ENCODE measurements around the gene COL6A6.
"Not testable (repeated sequence)": the region's sequence is repeated elsewhere in the genome, so short reads cannot be mapped to it uniquely, and the experiment has no call there.

Gene COL6A6

DNA sequence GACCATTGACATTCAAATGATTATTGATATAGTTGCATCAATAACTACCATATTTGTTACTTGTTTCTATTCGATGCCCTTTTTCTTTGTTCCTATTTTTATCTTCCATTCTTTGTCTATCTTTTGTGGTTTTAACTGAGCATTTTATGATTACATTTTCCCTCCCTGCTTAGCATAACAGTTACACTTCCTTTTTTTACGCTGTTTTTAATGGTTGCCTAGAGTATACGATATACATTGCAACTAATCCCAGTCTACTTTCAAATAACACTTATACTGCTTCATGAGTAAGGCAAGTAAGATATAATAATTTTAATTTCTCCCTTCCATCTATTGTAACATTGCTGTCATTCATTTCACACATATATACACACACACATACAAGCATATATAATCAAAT, 26.3 kb downstream of the COL6A6 start:
- no peaks in the 10 kb centered on the region for H3K79me2 ChIP-seq (ENCODE audit: insufficient read depth, low read length)

DNA sequence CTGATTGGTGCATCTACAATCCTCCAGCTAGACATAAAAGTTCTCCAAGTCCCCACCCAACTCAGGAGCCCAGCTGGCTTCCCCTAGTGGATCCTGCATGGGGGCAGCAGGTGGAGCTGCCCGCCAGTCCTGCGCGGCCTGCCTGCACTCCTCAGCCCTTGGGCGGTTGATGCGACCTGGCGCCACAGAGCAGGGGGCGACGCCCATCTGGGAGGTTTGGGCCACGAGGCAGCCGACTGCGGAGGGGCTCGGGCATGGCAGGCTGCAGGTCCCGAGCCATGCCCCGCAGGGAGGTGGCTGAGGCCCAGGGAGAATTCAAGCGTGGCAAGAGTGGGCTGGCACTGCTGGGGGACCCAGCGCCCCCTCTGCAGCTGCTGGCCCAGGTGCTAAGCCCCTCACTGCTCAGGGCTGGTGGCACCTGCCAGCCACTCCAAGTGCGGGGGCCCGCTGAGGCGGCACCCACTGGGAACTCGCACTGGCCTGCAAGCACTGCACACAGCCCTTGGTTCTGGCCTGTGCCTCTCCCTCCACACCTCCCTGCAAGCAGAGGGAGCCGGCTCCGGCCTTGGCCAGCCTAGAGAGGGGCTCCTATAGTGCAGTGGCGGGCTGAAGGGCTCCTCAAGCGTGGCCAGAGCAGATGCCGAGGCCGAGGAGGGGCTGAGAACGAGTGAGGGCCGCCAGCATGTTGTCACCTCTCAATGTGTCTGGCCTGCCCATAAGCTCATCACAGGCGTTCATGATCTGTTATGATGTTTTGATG, 30.1 kb downstream of the COL6A6 start:
- H3K9ac ChIP-seq (ENCODE audit: low read depth, low read length, poor library complexity, severe bottlenecking): no peak overlapping the region
- H3K79me2 ChIP-seq (ENCODE audit: insufficient read depth, low read length): no peaks in the 10 kb centered on the region
- H3K9me3 ChIP-seq (ENCODE audit: insufficient read depth, low read depth, low read length): no peaks in the 10 kb centered on the region
- H3K27me3 ChIP-seq (ENCODE audit: insufficient read depth, low read length, poor library complexity, severe bottlenecking): no peaks in the 10 kb centered on the region
- H3K4me2 ChIP-seq (ENCODE audit: low read depth, low read length, poor library complexity, severe bottlenecking): no peak overlapping the region
- no peaks in the 10 kb centered on the region for H4K20me1 ChIP-seq (ENCODE audit: insufficient read depth, low read length, poor library complexity, severe bottlenecking)
- H3F3A ChIP-seq (ENCODE audit: low read depth): no peaks in the 10 kb centered on the region
- no peak overlapping the region for H3K4me3 ChIP-seq (ENCODE audit: low read length, poor library complexity, severe bottlenecking)
- TF ChIP-seq, protein P1, sequence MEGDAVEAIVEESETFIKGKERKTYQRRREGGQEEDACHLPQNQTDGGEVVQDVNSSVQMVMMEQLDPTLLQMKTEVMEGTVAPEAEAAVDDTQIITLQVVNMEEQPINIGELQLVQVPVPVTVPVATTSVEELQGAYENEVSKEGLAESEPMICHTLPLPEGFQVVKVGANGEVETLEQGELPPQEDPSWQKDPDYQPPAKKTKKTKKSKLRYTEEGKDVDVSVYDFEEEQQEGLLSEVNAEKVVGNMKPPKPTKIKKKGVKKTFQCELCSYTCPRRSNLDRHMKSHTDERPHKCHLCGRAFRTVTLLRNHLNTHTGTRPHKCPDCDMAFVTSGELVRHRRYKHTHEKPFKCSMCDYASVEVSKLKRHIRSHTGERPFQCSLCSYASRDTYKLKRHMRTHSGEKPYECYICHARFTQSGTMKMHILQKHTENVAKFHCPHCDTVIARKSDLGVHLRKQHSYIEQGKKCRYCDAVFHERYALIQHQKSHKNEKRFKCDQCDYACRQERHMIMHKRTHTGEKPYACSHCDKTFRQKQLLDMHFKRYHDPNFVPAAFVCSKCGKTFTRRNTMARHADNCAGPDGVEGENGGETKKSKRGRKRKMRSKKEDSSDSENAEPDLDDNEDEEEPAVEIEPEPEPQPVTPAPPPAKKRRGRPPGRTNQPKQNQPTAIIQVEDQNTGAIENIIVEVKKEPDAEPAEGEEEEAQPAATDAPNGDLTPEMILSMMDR (conservative IDR thresholded peaks at IDR 0.05; ENCODE audit: low read length): no peak
- TF ChIP-seq EZH2phosphoT487 (IDR thresholded peaks at IDR 0.05; ENCODE audit: borderline replicate concordance): no peak
- H3K36me3 ChIP-seq (ENCODE audit: insufficient read depth, low read length): no peaks in the 10 kb centered on the region
- H2AFZ ChIP-seq (ENCODE audit: low read length): no peak overlapping the region
- no peaks in the 10 kb centered on the region for H3K4me1 ChIP-seq (ENCODE audit: insufficient read depth, low read length, poor library complexity, severe bottlenecking)
- no peaks in the 10 kb centered on the region for H3K9me2 ChIP-seq (replicated peaks; ENCODE audit: low read depth, low read length)

More for the DNA sequence above, 26.3 kb downstream of the COL6A6 start:
- Histone ChIP-seq H3K9ac (ENCODE audit: low read depth, low read length, poor library complexity, severe bottlenecking) (no peak overlapping the region), H3K36me3 (ENCODE audit: insufficient read depth, low read length) (no peaks in the 10 kb centered on the region), H3K4me2 (ENCODE audit: low read depth, low read length, poor library complexity, severe bottlenecking) (no peak overlapping the region), H3K27me3 (ENCODE audit: insufficient read depth, low read length, poor library complexity, severe bottlenecking) (no peaks in the 10 kb centered on the region), H3K4me3 (ENCODE audit: low read length, poor library complexity, severe bottlenecking) (no peak overlapping the region), H3K4me1 (ENCODE audit: insufficient read depth, low read length, poor library complexity, severe bottlenecking) (no peaks in the 10 kb centered on the region), H2AFZ (ENCODE audit: low read length) (no peak overlapping the region), H3F3A (ENCODE audit: low read depth) (no peaks in the 10 kb centered on the region), H3K9me3 (ENCODE audit: insufficient read depth, low read depth, low read length) (no peaks in the 10 kb centered on the region), H3K9me2 (replicated peaks; ENCODE audit: low read depth, low read length) (no peaks in the 10 kb centered on the region), H4K20me1 (ENCODE audit: insufficient read depth, low read length, poor library complexity, severe bottlenecking) (no peaks in the 10 kb centered on the region)
- TF ChIP-seq, protein P1 (conservative IDR thresholded peaks at IDR 0.05; ENCODE audit: low read length): no peak

DNA sequence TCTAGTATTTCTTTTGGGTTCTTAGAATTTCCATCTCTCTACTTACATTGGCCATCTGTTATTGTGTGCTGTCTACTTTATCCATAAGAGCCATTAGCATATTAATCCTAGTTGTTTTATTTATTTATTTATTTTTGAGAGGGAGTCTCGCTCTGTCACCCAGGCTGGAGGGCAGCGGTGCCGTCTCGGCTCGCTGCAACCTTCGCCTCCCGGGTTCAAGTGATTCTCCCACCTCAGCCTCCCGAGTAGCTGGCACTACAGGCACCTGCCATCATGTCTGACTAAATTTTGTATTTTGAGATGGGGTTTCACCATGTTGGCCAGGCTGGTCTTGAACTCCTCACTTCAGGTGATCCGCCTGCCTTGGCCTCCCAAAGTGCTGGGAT, 30.7 kb downstream of the COL6A6 start:
- not testable (repeated sequence) for H3K4me2 ChIP-seq (ENCODE audit: low read depth, low read length, poor library complexity, severe bottlenecking); H4K20me1 ChIP-seq (ENCODE audit: insufficient read depth, low read length, poor library complexity, severe bottlenecking); H3K4me1 ChIP-seq (ENCODE audit: insufficient read depth, low read length, poor library complexity, severe bottlenecking); H3K36me3 ChIP-seq (ENCODE audit: insufficient read depth, low read length); H3K9me3 ChIP-seq (ENCODE audit: insufficient read depth, low read depth, low read length); H3K27me3 ChIP-seq (ENCODE audit: insufficient read depth, low read length, poor library complexity, severe bottlenecking); H3K79me2 ChIP-seq (ENCODE audit: insufficient read depth, low read length); H3K9ac ChIP-seq (ENCODE audit: low read depth, low read length, poor library complexity, severe bottlenecking); H3K4me3 ChIP-seq (ENCODE audit: low read length, poor library complexity, severe bottlenecking); H2AFZ ChIP-seq (ENCODE audit: low read length); H3K9me2 ChIP-seq (replicated peaks; ENCODE audit: low read depth, low read length); H3F3A ChIP-seq (ENCODE audit: low read depth)

DNA sequence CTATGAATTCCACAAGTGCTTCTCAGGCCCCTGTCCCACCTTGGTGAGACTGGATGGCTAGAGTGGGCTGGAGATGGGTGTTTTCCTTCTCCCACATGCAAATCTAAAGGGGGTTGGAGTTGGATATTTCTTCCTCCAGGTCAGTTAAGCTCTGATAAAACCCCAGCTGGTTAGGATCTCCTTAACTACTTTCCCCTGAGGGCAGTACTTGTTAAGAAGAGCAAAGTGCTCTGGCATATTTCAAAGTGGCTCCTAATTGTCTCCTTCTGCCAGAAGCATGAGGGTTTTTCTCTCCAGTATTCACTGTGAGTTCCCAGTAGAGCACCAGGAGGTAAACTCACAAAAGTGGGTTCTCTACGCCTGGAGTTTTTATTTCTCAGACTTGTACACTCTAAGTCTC, 31.4 kb downstream of the COL6A6 start:
- Histone ChIP-seq H3F3A (ENCODE audit: low read depth) (no peaks in the 10 kb centered on the region), H3K4me1 (ENCODE audit: insufficient read depth, low read length, poor library complexity, severe bottlenecking) (no peaks in the 10 kb centered on the region), H3K27me3 (ENCODE audit: insufficient read depth, low read length, poor library complexity, severe bottlenecking) (no peaks in the 10 kb centered on the region), H3K36me3 (ENCODE audit: insufficient read depth, low read length) (no peaks in the 10 kb centered on the region), H2AFZ (ENCODE audit: low read length) (no peak overlapping the region), H3K9ac (ENCODE audit: low read depth, low read length, poor library complexity, severe bottlenecking) (no peak overlapping the region), H3K79me2 (ENCODE audit: insufficient read depth, low read length) (no peaks in the 10 kb centered on the region), H3K4me3 (ENCODE audit: low read length, poor library complexity, severe bottlenecking) (no peak overlapping the region), H3K9me3 (ENCODE audit: insufficient read depth, low read depth, low read length) (peaks cover 8% of the 10 kb centered on the region; the same call in 1 of the 2 replicates), H3K9me2 (replicated peaks; ENCODE audit: low read depth, low read length) (no peaks in the 10 kb centered on the region), H4K20me1 (ENCODE audit: insufficient read depth, low read length, poor library complexity, severe bottlenecking) (no peaks in the 10 kb centered on the region), H3K4me2 (ENCODE audit: low read depth, low read length, poor library complexity, severe bottlenecking) (no peak overlapping the region)
- TF ChIP-seq EZH2phosphoT487 (IDR thresholded peaks at IDR 0.05; ENCODE audit: borderline replicate concordance): no peak
- TF ChIP-seq, protein P1 (conservative IDR thresholded peaks at IDR 0.05; ENCODE audit: low read length): no peak
